GM12874 (cell line): ENCODE data around the gene CDH23.

Experiments used
- CTCF ChIP-seq: IDR thresholded peaks from 2 replicates; pipeline ENCODE4 v1.5.1; 2011; ENCODE audit warnings: low read depth, mild to moderate bottlenecking, control low read depth, low read length, moderate library complexity; ENCODE audit not compliant: insufficient read depth

Gene CDH23

GRCh38 chr10:71596759-71597158 is 200.0 kb downstream of the CDH23 start:
- no peak for TF ChIP-seq CTCF

- TF ChIP-seq CTCF: no peak
These were observed 201.2 kb downstream of the CDH23 start for GRCh38 chr10:71597821-71598498.

- TF ChIP-seq CTCF: no peak
These were observed 201.9 kb downstream of the CDH23 start for GRCh38 chr10:71598621-71599055.

- no peak for TF ChIP-seq CTCF
These were observed 202.8 kb downstream of the CDH23 start for GRCh38 chr10:71599518-71599917.

GRCh38 chr10:71600849-71601248 is 204.1 kb downstream of the CDH23 start:
- no peak for TF ChIP-seq CTCF

GRCh38 chr10:71601273-71601672 is 204.6 kb downstream of the CDH23 start:
- no peak for TF ChIP-seq CTCF

- no peak for TF ChIP-seq CTCF
These were observed 206.4 kb downstream of the CDH23 start for GRCh38 chr10:71603150-71603549.
